GM04504 (cell line): Measurements from ENCODE around the gene RAB11B.
"Not testable (repeated sequence)": the region's sequence is repeated elsewhere in the genome, so short reads cannot be mapped to it uniquely, and the experiment has no call there.

Experiments used
- DNase-seq: peaks from one replicate; pipeline ENCODE4 v3.0.0-alpha.2; 2012; ENCODE audit warnings: low read depth

Gene RAB11B

GRCh38 chr19:8370176-8371010 lies 19.8 kb upstream of the RAB11B start:
- DNase-seq, result no peak

GRCh38 chr19:8371011-8371804 lies 19.0 kb upstream of the RAB11B start:
- no peak for DNase-seq

DNA sequence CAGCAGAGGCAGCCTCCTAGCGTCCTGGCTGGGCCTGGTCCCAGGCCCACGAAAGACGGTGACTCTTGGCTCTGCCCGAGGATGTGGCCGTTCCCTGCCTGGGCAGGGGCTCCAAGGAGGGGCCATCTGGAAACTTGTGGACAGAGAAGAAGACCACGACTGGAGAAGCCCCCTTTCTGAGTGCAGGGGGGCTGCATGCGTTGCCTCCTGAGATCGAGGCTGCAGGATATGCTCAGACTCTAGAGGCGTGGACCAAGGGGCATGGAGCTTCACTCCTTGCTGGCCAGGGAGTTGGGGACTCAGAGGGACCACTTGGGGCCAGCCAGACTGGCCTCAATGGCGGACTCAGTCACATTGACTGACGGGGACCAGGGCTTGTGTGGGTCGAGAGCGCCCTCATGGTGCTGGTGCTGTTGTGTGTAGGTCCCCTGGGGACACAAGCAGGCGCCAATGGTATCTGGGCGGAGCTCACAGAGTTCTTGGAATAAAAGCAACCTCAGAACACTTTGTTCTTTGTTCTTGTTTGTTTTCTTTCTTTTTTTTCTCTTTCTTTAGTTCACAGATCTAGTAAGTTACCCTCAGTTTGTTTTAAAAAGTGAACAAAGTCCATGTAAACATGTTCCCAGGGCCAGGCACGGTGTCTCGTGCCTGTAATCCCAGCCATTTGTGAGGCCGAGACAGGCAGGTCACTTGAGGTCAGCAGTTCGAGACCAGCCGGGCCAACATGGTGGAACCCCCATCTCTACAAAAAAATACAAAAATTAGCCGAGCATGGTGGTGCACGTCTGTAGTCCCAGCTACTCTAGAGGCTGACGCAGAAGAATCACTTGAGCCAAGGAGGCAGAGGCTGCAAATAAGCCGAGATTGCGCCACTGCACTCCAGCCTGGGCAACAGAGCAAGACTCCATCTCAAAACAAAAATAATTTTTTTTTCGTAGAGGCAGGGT lies 16.0 kb upstream of the RAB11B start:
- no peak for DNase-seq

GRCh38 chr19:8375766-8376165 lies 14.4 kb upstream of the RAB11B start:
- DNase-seq, result not testable (repeated sequence)

DNA sequence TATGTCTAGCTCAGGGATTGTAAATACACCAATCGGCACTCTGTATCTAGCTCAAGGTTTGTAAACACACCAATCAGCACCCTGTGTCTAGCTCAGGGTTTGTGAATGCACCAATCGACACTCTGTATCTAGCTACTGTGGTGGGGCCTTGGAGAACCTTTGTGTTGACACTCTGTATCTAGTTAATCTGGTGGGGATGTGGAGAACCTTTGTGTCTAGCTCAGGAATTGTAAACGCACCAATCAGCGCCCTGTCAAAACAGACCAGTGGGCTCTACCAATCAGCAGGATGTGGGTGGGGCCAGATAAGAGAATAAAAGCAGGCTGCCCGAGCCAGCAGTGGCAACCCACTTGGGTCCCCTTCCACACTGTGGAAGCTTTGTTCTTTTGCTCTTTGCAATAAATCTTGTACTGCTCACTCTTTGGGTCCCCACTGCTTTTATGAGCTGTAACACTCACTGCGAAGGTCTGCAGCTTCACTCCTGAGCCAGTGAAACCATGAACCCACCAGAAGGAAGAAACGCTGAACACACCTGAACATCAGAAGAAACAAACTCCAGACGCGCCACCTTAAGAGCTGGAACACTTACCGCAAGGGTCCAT lies 13.7 kb upstream of the RAB11B start:
- DNase-seq, result not testable (repeated sequence)

- DNase-seq, result no peak
Measured at GRCh38 chr19:8377598-8377997, 12.6 kb upstream of the RAB11B start.

DNA sequence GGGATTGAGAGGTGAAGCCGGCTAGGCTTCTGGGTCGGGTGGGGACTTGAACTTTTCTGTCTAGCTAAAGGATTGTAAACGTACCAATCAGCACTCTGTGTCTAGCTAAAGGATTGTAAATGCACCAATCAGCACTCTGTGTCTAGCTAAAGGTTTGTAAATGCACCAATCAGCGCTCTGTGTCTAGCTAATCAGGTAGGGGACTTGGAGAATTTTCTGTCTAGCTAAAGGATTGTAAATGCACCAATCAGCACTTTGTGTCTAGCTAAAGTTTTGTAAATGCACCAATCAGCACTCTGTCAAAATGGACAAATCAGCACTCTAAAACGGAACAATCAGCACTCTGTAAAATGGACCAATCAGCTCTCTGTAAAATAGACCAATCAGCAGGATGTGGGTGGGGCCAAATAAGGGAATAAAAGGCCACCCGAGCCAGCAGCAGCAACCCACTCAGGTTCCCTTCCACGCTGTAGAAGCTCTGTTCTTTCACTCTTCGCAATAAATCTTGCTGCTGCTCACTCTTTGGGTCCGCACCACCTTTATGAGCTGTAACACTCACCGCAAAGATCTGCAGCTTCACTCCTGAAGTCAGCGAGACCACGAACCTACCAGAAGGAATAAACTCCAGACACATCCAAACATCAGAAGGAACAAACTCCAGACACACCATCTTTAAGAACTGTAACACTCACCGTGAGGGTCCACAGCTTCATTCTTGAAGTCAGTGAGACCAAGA lies 10.8 kb upstream of the RAB11B start:
- not testable (repeated sequence) for DNase-seq

- not testable (repeated sequence) for DNase-seq
Measured at GRCh38 chr19:8384569-8384968, 5.6 kb upstream of the RAB11B start.

DNA sequence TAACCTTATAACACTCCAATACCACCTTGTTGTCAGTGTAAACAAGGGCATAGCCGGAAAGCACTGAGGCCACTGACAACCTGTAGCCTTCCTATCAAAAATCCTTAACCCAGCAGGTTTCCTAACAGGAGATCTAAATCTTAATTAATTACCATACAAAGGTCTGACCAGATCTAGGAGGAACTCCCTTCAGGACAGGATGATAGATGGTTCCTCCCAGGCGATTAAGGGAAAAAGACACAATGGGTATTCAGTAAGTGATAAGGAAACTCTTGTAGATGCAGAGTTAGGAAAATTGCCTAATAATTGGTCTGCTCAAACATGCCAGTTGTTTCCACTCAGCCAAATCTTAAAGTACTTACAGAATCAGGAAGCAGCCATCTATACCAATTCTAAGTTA lies 5.1 kb upstream of the RAB11B start:
- DNase-seq, result not testable (repeated sequence)

- not testable (repeated sequence) for DNase-seq
Measured at GRCh38 chr19:8385566-8385965, 4.6 kb upstream of the RAB11B start.

- DNase-seq, result not testable (repeated sequence)
Measured at GRCh38 chr19:8386419-8386818, 3.7 kb upstream of the RAB11B start.

DNA sequence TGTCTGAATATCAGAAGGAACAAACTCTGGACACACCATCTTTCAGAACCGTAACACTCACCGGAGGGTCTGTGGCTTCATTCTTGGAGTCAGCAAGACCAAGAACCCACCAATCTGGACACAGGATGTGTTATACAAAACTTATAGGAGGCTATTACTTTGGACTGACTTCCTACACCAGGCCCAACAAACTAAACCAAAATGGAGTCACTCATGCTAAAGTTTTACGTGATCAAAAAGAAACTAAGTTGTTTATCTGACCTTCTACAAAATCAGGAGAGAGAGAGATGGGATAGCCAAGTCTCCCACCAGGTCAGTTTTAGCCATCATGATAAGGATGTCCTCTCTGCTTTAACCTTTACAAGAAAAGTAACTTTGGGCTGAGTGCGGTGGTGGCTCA lies 3.2 kb upstream of the RAB11B start:
- DNase-seq, result no peak

- DNase-seq, result no peak
Measured at GRCh38 chr19:8387688-8388611, 2.2 kb upstream of the RAB11B start.

DNA sequence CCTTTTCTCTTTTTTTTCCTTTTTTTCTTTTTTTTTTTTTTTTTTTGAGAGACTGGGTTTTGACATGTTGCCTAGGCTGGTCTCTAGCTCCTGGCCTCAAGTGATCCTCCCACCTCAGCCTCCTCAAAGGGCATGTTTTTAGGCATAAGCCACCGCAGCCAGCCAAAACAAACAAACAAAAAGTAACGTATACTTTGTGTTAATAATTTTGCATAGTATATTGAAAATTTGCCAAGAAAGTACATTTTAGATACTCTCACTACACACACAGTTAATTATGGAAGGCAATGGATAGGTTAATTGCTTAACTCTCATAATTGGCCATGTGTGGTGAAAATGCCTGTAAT lies 1.6 kb upstream of the RAB11B start:
- no peak for DNase-seq

DNA sequence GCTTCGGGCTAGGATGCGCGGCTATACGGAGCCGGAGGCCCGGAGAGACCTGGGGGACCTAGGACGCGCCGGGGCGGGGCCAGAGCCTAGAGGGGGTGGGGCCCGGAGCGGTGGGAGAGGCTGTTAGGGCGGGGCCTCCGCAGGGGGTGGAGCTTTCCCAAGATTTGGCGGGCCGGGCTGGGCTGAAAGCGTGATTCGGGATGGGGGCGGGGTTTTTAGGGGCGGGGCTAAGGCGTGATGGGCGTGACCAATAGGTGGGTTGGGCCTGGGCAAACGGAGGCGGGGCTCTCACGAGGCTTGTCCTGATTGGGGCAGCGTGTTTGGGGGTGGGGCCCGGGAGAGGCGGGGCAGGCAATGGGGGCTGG lies 439 bp downstream of the RAB11B start:
- DNase-seq, result peak; percentile 77

GRCh38 chr19:8391198-8392016 lies 1.2 kb downstream of the RAB11B start:
- DNase-seq, result no peak

GRCh38 chr19:8392017-8392591 lies 1.9 kb downstream of the RAB11B start:
- DNase-seq, result no peak

DNA sequence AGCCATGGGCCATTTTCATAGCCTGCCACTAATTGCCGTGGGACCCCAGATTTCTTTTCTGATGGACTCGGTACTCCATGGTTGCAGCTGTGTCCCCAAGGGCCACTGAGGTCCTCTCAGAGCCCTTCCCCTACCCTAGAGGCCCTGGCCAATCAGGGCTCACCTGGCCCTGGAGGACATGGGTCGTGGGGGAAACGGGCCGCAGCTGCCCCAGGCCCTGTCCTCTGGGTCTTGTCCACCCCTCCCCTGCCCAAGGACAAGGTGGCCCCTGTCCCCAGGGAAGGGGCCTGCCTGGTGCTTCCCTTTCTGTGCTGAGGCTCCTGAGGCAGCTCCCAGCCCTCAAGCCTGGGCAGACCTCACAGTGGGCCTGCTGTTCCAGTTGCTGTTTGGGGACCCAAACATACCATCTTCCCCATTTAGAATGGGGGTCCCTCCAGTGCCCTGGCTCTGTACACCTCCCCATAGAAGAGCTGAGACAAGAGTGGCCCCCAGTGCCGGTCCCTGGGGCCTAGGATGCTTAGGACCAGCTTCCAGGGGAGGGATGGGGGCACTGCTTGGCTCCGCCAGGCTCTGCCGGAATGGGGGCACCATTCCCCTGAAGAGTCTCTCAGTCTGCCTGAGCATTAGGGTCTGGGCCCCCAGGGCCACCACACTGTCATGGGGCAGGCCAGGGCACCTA lies 3.2 kb downstream of the RAB11B start:
- DNase-seq, result no peak
